NB4 (cell line): ENCODE measurements around the gene OR2AE1.

Experiments used
- DNase-seq: peaks from one replicate; pipeline ENCODE4 v3.0.0; 2010; ENCODE audit warnings: low read depth
- H3K4me3 ChIP-seq: one replicate; pipeline ENCODE4 v1.5.1; 2011; ENCODE audit warnings: mild to moderate bottlenecking, low read depth, low read length, moderate library complexity
- MYC ChIP-seq: IDR thresholded peaks from 2 replicates; pipeline ENCODE4 v1.6.1; 2011; ENCODE audit warnings: low read depth, low read length
- POLR2A ChIP-seq: IDR thresholded peaks from 2 replicates; pipeline ENCODE4 v1.6.1; 2011; ENCODE audit warnings: mild to moderate bottlenecking; ENCODE audit not compliant: insufficient read length; ENCODE audit errors: extremely low read depth
- TF ChIP-seq, protein P1 (sequence below): IDR thresholded peaks from one replicate; pipeline ENCODE4 v1.5.1; 2012; ENCODE audit warnings: low read depth, low read length
- TF ChIP-seq, protein P2 (sequence below): IDR thresholded peaks from 2 replicates; pipeline ENCODE4 v1.6.1; 2011; ENCODE audit warnings: low read depth, low read length

Gene OR2AE1

DNA sequence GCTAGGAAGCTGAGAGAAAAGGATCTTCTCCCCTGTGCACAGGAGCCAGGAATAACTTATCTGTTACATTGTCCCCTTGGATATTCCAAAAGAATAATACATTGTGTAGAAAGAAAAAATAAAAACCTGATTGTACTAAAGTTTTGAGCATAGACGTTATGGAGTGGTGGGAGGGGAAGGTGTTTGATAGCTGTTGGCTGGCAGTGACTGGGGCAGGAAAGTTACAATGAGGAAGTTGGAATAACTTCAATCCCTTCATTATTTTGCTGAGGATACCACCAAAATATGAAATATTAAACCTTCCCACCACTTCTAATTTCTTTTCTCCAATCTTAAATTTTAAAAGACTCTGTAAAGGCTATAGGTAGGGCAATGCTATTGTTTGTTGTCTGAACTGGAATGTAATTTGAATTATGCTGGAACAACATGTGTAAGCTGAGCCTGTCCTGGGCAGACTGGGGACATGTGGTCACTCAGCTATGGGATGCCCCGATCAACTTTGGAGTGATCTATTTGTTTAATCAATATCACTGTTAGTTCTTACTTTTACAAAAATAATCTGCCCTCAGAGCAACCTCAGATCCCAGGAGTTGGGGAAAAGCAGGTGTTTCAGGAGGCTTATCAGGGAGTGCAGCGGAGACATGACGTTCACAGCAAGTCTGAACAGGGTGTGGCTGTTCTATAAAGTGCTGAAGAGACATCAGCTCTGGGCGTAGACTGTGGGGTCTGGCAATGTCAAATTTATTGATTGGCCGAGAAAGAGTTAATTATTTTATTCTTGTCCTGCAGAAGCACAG lies 28.2 kb downstream of the OR2AE1 start:
- DNase-seq: no peak
- TF ChIP-seq, protein P1, sequence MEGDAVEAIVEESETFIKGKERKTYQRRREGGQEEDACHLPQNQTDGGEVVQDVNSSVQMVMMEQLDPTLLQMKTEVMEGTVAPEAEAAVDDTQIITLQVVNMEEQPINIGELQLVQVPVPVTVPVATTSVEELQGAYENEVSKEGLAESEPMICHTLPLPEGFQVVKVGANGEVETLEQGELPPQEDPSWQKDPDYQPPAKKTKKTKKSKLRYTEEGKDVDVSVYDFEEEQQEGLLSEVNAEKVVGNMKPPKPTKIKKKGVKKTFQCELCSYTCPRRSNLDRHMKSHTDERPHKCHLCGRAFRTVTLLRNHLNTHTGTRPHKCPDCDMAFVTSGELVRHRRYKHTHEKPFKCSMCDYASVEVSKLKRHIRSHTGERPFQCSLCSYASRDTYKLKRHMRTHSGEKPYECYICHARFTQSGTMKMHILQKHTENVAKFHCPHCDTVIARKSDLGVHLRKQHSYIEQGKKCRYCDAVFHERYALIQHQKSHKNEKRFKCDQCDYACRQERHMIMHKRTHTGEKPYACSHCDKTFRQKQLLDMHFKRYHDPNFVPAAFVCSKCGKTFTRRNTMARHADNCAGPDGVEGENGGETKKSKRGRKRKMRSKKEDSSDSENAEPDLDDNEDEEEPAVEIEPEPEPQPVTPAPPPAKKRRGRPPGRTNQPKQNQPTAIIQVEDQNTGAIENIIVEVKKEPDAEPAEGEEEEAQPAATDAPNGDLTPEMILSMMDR: no peak
- TF ChIP-seq MYC: no peak
- TF ChIP-seq, protein P2, sequence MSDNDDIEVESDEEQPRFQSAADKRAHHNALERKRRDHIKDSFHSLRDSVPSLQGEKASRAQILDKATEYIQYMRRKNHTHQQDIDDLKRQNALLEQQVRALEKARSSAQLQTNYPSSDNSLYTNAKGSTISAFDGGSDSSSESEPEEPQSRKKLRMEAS: no peak
- TF ChIP-seq POLR2A: no peak
- H3K4me3 ChIP-seq: no peak overlapping the region

DNA sequence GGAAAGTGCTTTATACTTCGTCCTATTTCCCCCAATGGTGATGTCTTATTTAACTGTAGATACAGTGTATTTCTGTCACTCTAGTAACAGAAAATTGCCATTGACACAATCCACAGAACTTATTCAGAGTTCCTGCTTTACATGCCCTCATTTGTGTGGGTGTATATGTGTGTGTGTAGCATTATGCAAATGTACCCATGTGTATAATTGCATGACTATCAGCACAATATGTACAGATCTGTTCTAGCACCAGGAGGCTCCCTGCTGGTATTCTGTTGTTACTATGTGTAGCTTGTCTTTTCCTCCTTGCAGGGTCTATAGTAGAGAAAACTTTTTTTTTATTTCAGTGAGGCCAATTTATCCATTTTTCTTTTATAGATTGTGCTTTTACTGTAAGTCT lies 32.5 kb downstream of the OR2AE1 start:
- H3K4me3 ChIP-seq: no peak overlapping the region
- DNase-seq: no peak
- TF ChIP-seq, protein P2: no peak
- TF ChIP-seq POLR2A (no peak), MYC (no peak)
- TF ChIP-seq, protein P1: no peak

DNA sequence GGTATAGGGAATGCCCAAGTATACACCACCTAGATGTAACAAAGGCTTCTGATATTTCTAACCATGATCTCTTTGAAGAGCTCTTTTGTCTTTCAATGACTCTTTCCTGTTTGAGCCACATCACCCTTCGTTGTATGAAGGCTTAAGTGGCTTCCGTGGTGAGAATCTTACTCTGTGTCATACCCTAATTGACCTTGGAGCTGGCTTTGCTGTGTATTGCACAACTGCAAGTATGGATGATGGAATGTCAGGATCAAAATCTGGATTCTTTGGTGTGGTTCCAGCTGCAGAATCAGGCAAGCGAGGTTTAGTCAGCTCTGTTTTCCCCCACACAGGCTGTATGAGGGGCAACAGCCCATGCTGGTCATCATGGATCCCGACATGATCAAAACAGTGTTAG lies 33.0 kb downstream of the OR2AE1 start:
- TF ChIP-seq, protein P1: no peak
- TF ChIP-seq MYC (no peak), POLR2A (no peak)
- TF ChIP-seq, protein P2: no peak
- DNase-seq: peak; percentile 11
- no peak overlapping the region for H3K4me3 ChIP-seq

DNA sequence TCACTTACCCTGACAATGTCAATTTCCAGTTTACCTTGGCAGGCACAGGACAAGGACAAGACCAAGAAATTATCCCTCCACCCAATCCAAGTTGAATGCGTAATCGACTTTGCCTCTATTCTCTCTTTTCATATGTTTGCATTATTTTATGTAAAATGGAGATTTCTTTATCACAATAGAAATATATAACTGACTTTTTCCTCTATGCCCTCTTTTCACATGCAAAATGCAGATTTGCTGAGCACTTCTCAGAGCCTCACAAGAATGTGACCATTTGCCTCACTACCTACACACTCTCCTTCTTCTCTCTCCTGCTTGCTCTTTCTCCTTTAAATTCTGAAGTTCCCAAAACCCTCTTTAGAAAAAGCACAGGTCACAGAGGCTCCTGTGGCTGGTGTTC lies 33.9 kb downstream of the OR2AE1 start:
- DNase-seq: no peak
- TF ChIP-seq, protein P1: no peak
- TF ChIP-seq MYC (no peak), POLR2A (no peak)
- TF ChIP-seq, protein P2: no peak
- H3K4me3 ChIP-seq: no peak overlapping the region

DNA sequence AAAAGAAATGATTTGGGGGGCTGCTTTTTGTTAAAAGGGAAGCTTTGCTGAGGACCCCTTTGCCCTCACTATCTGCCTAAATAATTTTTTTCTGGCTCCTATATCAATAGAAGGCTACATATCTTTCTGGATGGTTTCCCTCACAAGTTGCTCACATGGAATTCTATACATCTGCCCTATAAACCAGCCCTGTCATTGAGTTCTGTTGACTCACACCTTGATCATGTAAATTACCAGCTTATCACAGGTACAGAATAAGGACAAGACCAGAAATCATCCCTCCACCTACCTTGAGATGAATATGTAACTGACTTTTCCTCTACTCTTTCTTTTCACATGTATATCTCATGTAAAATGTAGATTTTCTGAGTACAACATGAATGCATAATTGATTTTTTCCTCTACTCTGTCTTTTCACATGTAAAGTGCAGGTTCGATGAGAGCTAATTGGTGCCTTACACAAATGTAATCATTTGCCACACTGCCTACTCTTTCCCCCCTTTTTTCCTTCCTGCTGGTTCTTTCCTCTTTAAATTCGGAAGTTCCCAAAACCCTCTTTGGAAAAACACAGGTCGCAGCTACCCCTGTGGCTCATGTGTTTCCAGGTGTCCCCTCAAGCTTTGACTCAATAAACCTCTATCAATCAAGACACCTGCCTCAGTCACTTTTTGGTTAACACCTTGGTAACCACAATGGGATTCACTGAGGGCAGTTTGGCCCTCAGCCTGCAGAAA lies 36.5 kb downstream of the OR2AE1 start:
- TF ChIP-seq, protein P2: no peak
- TF ChIP-seq MYC (no peak), POLR2A (no peak)
- TF ChIP-seq, protein P1: no peak
- H3K4me3 ChIP-seq: no peak overlapping the region
- DNase-seq: no peak
